GM12892 (cell line): Measurements from ENCODE around the gene NAIF1. TPM values are rescaled to one million over a fixed set of nuclear protein-coding genes. Genes with fewer than 3 reads are reported as not detected.
"Not testable (repeated sequence)": the region's sequence is repeated elsewhere in the genome, so short reads cannot be mapped to it uniquely, and the experiment has no call there.

Experiments
- DNase-seq: peaks from one replicate; pipeline ENCODE4 v3.0.0; 2011; ENCODE audit not compliant: insufficient read length
- FAIRE-seq: peaks from 2 replicates; lab custom pipeline; 2011; peaks lifted over from hg19 to GRCh38; lab: Jason Lieb, UNC
- POLR2A ChIP-seq: IDR thresholded peaks from 2 replicates; pipeline ENCODE4 v1.6.1; 2011; ENCODE audit warnings: low read depth, low read length, control low read depth
- POLR2AphosphoS5 ChIP-seq: IDR thresholded peaks from 2 replicates; pipeline ENCODE4 v1.6.1; 2011; ENCODE audit warnings: low read depth, low read length, control low read depth
- TAF1 ChIP-seq: IDR thresholded peaks from 2 replicates; pipeline ENCODE4 v1.6.1; 2011; ENCODE audit warnings: low read depth, mild to moderate bottlenecking, control low read depth, low read length, borderline replicate concordance
- polyA plus RNA-seq: library from polyadenylated mRNA; unstranded; fragments of >200 nt; gene quantifications from one replicate; pipeline ENCODE4 v1.2.1, GENCODE V29; 2012; ENCODE audit warnings: missing spikeins, inconsistent platforms; ENCODE audit not compliant: missing spikeins

NAIF1 gene
- polyA plus RNA-seq, result 6.5 TPM

GRCh38 chr9:128066713-128067644 lies at the start of gene NAIF1:
TSS of gene NAIF1 (minus strand) at chr9:128067320. CDS start at chr9:128067101, 219 bp downstream.
- TF ChIP-seq POLR2AphosphoS5 (no peak), TAF1 (no peak), POLR2A (no peak)
- DNase-seq (peak; percentile 92), FAIRE-seq (peak; percentile 93)

- no peak for DNase-seq
These were observed 49.3 kb upstream of the NAIF1 start for GRCh38 chr9:128116104-128117083.

GRCh38 chr9:128115187-128116103 lies 48.3 kb upstream of the NAIF1 start:
- TF ChIP-seq TAF1 (no peak), POLR2AphosphoS5 (no peak), POLR2A (no peak)
- no peak for FAIRE-seq

More at GRCh38 chr9:128116104-128117083, 49.3 kb upstream of the NAIF1 start:
- FAIRE-seq, result no peak
- no peak for TF ChIP-seq POLR2AphosphoS5
- TF ChIP-seq TAF1, result no peak
- TF ChIP-seq POLR2A, result no peak

GRCh38 chr9:128114326-128115186 lies 47.4 kb upstream of the NAIF1 start:
- no peak for FAIRE-seq
- DNase-seq, result no peak
- no peak for TF ChIP-seq POLR2A

More at GRCh38 chr9:128115187-128116103, 48.3 kb upstream of the NAIF1 start:
- DNase-seq, result peak; percentile 63

- FAIRE-seq (no peak), DNase-seq (no peak)
- TF ChIP-seq POLR2A (no peak), TAF1 (no peak), POLR2AphosphoS5 (no peak)
These were observed 46.6 kb upstream of the NAIF1 start for GRCh38 chr9:128113526-128114325.

- not testable (repeated sequence) for FAIRE-seq
These were observed 44.6 kb upstream of the NAIF1 start for GRCh38 chr9:128111726-128112125.

GRCh38 chr9:128109050-128109709 lies 42.1 kb upstream of the NAIF1 start:
- FAIRE-seq (no peak), DNase-seq (no peak)
- no peak for TF ChIP-seq POLR2AphosphoS5
- TF ChIP-seq POLR2A, result no peak
- no peak for TF ChIP-seq TAF1

More at GRCh38 chr9:128111726-128112125, 44.6 kb upstream of the NAIF1 start:
- DNase-seq, result not testable (repeated sequence)

- FAIRE-seq, result no peak
- DNase-seq, result peak; percentile 6
- no peak for TF ChIP-seq TAF1
- TF ChIP-seq POLR2A, result no peak
- TF ChIP-seq POLR2AphosphoS5, result no peak
These were observed 41.3 kb upstream of the NAIF1 start for GRCh38 chr9:128108269-128109049.
